ENCODE data around the gene PTGFRN. TPM values are rescaled to one million over a fixed set of nuclear protein-coding genes. Genes with fewer than 3 reads are reported as not detected.

PTGFRN gene
- total and polyA plus RNA-seq, 2 of the 8 experiments (the other 6 are each of a cell fraction or from before 2014, with no cell fraction given), result 13.0 to 32.6 TPM

DNA sequence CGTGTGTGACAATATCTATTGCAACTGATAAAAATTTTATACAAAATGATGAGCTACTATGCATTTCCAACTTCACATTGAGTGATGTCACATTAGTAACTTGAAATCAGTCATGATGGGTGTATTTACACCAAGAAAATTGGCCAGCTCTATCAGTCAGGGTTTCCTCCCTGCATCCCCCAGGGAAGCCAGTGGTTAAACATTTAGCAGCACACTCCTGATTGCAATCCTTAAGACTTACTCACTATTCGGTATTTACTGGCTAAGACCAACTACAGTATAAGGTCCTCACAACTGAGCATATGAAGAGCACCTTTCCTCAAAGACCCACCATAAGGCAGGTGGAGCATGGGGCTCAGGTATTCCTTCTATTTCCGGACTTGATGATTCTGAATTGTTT, 41.3 kb upstream of the PTGFRN start (continued):
- TF ChIP-seq CHD7 (IDR thresholded peaks at IDR 0.05; ENCODE audit: insufficient replicate concordance, low read length) (no peak), EP300 (IDR thresholded peaks at IDR 0.05; ENCODE audit: borderline replicate concordance in 1 of 2, low read depth in 2 of 2, low read length in 2 of 2) (no peak), NRF1 (IDR thresholded peaks at IDR 0.05; ENCODE audit: low read depth, low read length) (no peak), CEBPB (IDR thresholded peaks at IDR 0.05; ENCODE audit: low read depth, low read length) (no peak), GTF2F1 (IDR thresholded peaks at IDR 0.05; ENCODE audit: borderline replicate concordance, low read depth, low read length) (no peak)

Data from H1 (cell line).